ENCODE measurements around the gene BCR. TPM values are rescaled to one million over a fixed set of nuclear protein-coding genes. Genes with fewer than 3 reads are reported as not detected.

Gene BCR
- total RNA-seq, 4 donors from 2014 or later, result 19.2 to 63.5 (median 24.8) TPM

- no peak for TF ChIP-seq CTCF (IDR thresholded peaks at IDR 0.05; ENCODE audit: low read depth)
Observed at GRCh38 chr22:23152238-23153114, 27.8 kb upstream of the BCR start.

- no peak for TF ChIP-seq CTCF (IDR thresholded peaks at IDR 0.05; ENCODE audit: low read depth)
Observed at GRCh38 chr22:23153994-23154393, 26.3 kb upstream of the BCR start.

- no peak for TF ChIP-seq CTCF (IDR thresholded peaks at IDR 0.05; ENCODE audit: low read depth)
Observed at GRCh38 chr22:23154461-23154860, 25.8 kb upstream of the BCR start.

GRCh38 chr22:23155143-23155542 is 25.2 kb upstream of the BCR start:
- TF ChIP-seq CTCF (IDR thresholded peaks at IDR 0.05; ENCODE audit: low read depth), result no peak

DNA sequence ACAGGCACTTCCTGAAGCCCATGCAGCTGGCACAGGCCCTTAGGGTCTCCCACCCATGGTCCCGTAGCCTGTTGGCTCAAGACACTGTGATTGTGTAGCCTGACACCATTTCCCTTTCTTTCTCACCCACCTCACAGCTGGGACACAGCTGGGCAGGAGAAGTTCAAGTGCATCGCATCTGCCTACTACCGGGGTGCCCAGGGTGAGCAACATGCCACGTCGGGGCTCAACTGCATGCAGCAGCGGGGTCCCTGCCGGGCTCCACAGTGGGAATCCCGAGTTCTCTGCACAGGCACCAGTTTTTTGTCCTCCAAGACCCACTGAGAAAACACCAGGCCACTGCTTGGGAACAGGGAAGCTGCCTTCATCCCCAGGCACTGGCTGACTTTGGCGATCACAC is 24.5 kb upstream of the BCR start:
- no peak for TF ChIP-seq CTCF (IDR thresholded peaks at IDR 0.05; ENCODE audit: low read depth)

DNA sequence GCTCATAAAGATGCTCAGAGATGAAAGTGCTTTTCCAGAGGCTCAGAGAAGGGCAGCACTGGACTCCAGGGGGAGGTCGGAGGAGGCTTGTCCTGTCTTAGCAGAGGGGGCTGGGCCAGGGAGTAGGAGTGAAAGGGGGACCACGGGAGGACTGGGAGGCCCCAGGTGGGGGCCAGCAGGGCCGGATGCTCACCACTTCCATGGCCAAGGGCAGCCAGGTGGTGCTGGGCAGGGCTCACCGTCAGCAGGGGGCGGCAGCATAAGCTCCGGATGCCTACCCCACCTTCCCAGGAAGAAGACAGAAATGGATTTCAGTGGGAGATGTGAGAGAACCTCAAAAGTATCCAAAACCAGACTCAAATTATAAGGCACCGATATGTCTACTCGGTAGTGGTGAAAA is 24.0 kb upstream of the BCR start:
- no peak for TF ChIP-seq CTCF (IDR thresholded peaks at IDR 0.05; ENCODE audit: low read depth)

DNA sequence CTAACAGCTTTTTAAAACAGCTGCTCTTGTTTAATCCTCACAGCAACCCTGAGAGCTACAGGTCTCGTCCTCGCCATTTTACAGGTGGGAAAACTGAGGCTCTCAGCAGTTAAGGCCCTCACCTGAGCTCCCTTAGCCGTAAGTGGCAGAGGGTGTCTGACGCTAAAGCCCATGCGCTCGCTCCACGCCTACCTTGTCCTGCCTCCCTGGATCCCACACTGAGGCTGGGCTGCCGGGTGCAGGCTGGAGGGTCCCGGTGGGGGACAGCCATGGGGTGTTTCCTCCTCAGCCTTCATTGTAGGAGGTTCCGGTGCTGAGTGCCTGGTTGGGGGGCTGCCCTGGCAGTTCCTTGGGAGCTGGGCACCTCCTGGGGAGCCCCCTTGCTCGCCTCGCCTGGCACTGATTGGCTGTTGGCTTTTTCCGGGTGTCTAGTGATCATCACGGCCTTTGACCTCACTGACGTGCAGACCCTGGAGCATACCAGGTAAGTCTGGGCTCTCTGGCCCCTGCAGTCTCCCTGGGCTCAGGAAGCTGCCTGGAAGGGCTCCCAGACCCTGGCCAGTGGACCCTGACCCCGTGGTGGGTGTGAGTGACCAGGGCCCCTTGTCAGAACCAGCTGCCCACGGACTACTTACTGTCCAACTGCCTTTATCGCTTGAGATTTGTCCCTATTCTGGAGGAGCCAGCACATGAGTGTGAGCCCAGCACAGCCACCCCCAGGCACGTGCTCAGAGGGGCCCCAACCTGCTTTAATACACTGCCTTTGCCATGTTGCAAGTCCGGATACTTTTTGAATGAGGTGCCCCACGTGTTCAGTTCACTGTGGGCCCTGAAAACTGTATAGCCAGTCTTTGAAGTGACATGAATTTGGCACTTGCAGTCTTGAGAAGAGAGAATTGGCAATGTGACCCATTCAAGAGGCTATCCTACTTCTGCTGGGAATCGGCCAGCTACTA is 22.5 kb upstream of the BCR start:
- TF ChIP-seq CTCF (IDR thresholded peaks at IDR 0.05; ENCODE audit: low read depth), result no peak

Measured in subcutaneous adipose tissue (tissue), 4 donors.